HUES6 (cell line): Measurements from ENCODE around the gene VRTN.
A peak's percentile ranks its signal among the peaks of the same experiment; 100 is the strongest.

Experiments
- H3K27ac ChIP-seq: 2 replicates; pipeline ENCODE4 v1.7.0; 2013; ENCODE audit warnings: low read depth, mild to moderate bottlenecking, low read length, inconsistent platforms
- H3K27me3 ChIP-seq: 2 replicates; pipeline ENCODE4 v1.6.1; 2013; ENCODE audit warnings: low read length; ENCODE audit not compliant: control insufficient read depth, insufficient read depth
- H3K36me3 ChIP-seq: 2 replicates; pipeline ENCODE4 v1.6.1; 2013; ENCODE audit warnings: low read length; ENCODE audit not compliant: control insufficient read depth, insufficient read depth
- H3K4me1 ChIP-seq: 2 replicates; pipeline ENCODE4 v1.6.1; 2013; ENCODE audit warnings: low read length; ENCODE audit not compliant: control insufficient read depth, insufficient read depth
- H3K4me3 ChIP-seq: 2 replicates; pipeline ENCODE4 v1.5.1; 2013; ENCODE audit warnings: low read depth, low read length
- H3K9ac ChIP-seq: one replicate; pipeline ENCODE4 v1.6.1; 2013; ENCODE audit warnings: mild to moderate bottlenecking, low read length
- H3K9me3 ChIP-seq: 2 replicates; pipeline ENCODE4 v1.6.1; 2013; ENCODE audit warnings: low read depth, low read length; ENCODE audit not compliant: control insufficient read depth, insufficient read depth

The VRTN gene

DNA sequence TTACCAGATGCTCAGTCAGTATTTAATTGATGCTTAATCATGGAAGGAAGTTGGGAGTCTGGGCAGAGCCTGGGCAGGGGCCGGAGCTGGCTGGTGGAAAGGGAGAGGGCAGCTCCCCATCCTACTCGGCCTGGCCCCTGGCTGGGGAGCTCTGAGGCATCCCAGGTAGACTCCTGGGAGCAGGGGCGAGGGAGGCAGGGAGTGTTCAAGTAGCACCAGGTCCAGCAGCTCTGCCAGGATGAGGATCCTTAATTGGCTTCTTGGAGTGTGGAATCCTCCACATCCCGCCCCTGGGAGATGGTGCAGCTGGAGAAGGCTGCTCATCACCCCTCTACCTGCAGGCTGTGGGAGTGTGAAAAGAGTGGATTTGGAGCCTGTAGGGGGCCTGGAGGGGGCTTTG, 46.8 kb downstream of the VRTN start:
- no peak overlapping the region for H3K27ac ChIP-seq

DNA sequence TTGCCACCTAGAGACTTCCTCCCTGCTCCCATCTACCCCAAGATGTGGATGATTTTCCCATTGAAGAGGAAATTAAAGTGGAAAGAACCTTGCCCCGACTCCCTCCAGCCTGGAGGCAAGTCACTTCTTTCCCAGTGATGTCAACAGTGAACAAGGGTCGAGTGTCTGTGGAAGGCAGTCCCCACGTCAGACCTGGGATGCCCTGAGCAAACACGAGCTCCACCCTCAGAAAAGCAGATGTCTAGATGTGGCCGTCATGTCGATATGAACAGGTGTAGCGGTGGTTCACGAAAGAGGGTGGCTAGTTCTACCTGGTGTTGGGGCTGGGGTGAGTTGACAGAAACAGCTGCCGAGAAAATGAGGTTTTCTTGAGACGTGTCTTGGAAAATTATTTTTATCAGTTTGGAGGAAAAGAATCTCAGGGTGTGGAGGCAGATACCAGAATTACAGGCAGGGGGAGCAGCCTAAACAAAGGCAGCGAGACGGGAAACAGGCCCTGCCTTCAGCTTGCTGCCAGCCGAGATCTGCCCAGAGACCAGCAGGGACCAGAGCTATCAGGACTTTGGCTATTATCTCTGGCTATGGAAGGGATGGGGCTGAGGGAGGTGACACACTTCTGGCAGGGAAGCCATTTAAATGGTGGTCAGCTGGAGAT, 51.9 kb downstream of the VRTN start:
- Histone ChIP-seq H3K27me3 (no peaks in the 10 kb centered on the region), H3K27ac (no peak overlapping the region), H3K4me3 (no peak overlapping the region), H3K4me1 (peaks cover 36% of the 10 kb centered on the region), H3K9me3 (no peaks in the 10 kb centered on the region), H3K9ac (no peak overlapping the region), H3K36me3 (no peaks in the 10 kb centered on the region)

More for the DNA sequence above, 46.8 kb downstream of the VRTN start:
- H3K36me3 ChIP-seq = no peaks in the 10 kb centered on the region
- H3K9ac ChIP-seq = no peak overlapping the region
- H3K9me3 ChIP-seq = no peaks in the 10 kb centered on the region
- no peak overlapping the region for H3K4me3 ChIP-seq
- peaks cover 5% of the 10 kb centered on the region for H3K4me1 ChIP-seq
- no peaks in the 10 kb centered on the region for H3K27me3 ChIP-seq

DNA sequence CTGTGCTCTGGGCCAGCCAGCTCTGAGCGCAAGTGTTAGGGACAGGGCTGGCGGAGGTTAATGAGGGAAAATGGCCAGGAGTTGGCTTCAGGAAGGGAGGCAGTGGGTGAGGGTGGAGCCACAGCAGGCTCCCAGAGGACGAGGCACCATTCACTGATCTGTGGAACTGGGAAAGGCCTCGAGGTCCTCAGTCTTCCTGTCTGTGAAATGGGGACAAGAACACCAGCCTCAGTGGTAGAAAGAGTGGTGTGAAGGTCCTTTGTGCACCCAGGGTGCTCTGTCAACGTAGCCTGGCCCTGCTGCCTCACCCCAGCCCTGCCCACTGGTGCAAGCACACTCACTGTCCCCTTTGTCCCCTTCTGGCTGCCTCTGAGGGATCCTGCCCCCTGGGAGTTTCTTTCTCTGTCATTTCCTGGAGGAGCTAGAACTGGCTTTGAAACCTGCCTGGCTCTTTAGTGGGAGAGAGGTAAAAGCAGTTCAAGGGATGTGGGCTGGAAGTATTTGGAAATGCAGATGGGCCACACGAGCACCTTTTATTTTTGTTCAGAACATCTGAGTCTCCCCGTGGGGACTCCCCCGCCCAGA, 52.7 kb downstream of the VRTN start:
- H3K27ac ChIP-seq = no peak overlapping the region
- H3K9ac ChIP-seq = no peak overlapping the region
- no peaks in the 10 kb centered on the region for H3K36me3 ChIP-seq
- peak overlapping the region; percentile 39; the same call in 1 of the 2 replicates for H3K4me3 ChIP-seq
- no peaks in the 10 kb centered on the region for H3K27me3 ChIP-seq
- no peaks in the 10 kb centered on the region for H3K9me3 ChIP-seq
- peaks cover 36% of the 10 kb centered on the region for H3K4me1 ChIP-seq

DNA sequence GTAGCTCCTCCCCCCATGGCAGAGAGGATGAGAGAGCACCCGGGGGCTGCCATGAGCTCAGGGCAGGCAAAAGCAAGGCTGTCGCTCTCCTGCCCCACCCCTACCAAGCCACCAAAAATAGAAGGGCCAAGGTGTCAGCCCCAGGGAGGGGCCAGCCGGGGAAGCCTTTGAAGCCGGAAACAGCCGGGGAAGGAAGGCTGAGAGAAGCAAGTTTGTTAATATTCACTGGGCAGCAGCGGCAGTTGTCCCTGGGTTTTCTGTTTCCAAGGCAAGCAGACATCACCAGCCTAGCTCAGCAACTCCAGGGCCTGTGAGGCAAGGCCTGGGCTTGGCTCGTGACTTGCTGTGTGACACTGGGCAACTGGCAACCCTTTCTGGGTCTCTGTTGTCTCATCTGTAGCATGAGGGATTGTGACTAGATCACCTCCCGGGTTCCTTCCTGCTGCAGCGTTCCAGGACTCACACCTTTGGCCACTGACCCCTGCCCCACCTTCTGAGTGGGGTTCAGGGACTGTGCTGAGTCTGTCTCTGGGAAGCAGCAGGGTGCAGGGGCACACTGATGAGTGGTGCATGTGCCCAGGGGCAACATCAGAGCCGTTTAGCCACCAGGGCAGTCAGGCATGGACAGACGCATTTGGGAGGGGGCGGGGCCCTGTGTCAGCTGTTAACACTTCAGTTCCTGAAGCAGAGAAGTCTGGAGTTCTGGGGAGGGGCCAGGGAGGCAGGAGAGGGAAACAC, 53.4 kb downstream of the VRTN start:
- H3K9ac ChIP-seq = peak overlapping the region; percentile 24
- H3K9me3 ChIP-seq = no peaks in the 10 kb centered on the region

DNA sequence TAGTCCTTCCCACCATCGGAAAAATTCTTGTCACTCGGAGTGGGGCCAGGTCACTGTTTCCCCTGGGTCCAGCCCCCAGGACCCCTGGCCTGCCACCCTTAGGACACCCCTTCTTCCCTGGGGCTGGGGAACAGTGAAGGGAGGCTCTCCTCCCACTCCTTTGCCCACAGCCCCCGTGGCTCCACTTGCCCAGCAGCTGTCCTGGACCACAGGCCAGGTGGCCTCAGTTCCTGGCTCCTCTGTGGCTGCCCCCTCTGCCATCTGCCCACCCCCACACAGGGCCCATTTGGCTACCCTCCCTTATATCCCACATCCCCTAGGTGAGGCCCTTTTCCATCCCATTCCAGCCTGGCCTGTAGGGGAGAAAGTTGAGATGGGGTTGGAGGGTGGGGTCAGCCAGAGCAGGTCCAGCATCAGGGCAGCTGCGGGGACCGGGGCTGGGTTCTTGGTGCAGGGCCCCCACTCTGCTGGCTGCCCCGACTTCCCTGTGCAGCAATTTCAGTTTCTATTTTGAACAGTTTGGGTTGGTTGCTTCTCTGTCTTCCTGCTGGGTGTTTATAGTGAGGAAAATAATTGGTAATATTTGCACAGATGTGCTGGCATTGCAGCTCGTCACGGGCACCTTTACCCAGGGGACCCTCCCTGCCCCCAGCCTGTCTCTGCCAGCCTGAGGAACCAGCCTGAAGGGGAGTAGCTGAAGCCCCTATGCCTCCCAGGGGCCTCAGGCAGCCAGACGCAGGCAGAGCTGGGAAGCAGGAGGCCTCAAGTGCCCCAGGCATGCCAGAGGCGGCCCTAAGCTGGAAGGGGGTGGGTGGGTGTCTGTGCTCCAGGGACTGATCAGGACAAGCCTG, 54.4 kb downstream of the VRTN start:
- Histone ChIP-seq H3K9me3 (no peaks in the 10 kb centered on the region), H3K4me1 (peaks cover 36% of the 10 kb centered on the region), H3K27me3 (no peaks in the 10 kb centered on the region), H3K27ac (no peak overlapping the region), H3K4me3 (peak overlapping the region; percentile 39; the same call in 1 of the 2 replicates), H3K36me3 (no peaks in the 10 kb centered on the region), H3K9ac (no peak overlapping the region)

More for the DNA sequence above, 53.4 kb downstream of the VRTN start:
- peaks cover 36% of the 10 kb centered on the region for H3K4me1 ChIP-seq
- no peak overlapping the region; the same call in 1 of the 2 replicates for H3K27ac ChIP-seq
- H3K27me3 ChIP-seq = no peaks in the 10 kb centered on the region
- peak overlapping the region; percentile 39 for H3K4me3 ChIP-seq
- no peaks in the 10 kb centered on the region for H3K36me3 ChIP-seq

DNA sequence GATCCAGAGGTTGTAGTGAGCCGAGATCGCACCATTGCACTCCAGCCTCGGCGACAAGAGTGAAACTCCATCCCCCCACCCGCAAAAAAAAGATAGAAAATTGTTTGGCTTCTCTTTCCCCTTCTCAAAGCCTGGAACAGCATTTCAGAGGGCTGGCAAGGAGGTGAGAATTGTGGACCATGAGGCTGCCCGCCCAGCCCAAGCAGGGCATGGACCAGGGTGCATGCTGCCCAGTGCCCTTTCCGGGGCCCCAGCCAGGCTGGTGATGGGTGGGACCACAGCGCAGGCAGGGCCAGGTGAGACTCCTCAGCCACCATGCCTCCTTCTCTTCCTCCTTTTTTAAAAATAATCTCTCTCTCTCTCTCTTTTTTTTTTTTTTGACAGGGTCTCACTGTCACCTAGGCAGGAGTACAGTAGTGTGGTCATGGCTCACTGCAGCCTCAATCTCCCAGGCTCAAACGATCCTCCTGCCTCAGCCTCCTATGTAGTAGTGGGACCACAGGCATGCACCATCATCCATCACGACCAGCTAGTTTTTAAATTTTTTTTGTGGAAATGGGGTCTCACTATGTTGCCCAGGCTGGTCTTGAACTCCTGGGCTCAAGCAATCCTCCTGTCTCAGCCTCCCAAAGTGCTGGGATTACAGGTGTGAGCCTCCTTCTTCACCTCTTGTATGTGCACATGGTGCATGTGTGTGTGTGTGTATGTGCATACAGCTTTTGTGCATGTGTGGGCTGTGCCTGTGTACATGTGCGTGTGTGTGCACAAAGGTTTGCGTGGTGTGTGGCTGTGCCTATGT, 55.5 kb downstream of the VRTN start:
- Histone ChIP-seq H3K27ac (no peak overlapping the region), H3K27me3 (no peaks in the 10 kb centered on the region), H3K36me3 (no peaks in the 10 kb centered on the region), H3K4me1 (peaks cover 36% of the 10 kb centered on the region), H3K9ac (no peak overlapping the region), H3K4me3 (no peak overlapping the region), H3K9me3 (no peaks in the 10 kb centered on the region)

DNA sequence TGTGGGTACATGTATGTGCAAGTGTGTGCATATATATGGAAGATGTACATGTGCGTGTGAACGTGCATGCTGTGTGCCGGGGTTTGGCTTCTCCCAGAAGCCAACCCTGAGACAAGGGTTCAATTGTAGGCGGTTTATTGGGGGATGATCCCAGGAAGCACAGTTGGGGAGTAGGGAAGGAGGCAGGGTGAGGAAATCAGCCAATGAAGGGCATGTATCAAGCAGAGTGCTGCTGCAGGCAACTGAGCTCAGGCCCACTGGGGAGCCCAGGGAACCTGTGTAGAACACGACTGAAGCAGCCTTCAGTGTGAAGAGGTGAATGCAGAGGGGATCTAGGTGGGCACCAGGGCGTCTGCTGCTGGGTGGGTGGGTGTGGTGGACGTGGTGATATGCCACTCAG, 56.2 kb downstream of the VRTN start:
- no peaks in the 10 kb centered on the region for H3K27me3 ChIP-seq
- no peak overlapping the region for H3K9ac ChIP-seq
- H3K4me1 ChIP-seq = peaks cover 36% of the 10 kb centered on the region
- H3K9me3 ChIP-seq = no peaks in the 10 kb centered on the region
- no peak overlapping the region for H3K27ac ChIP-seq
- no peaks in the 10 kb centered on the region for H3K36me3 ChIP-seq
- no peak overlapping the region for H3K4me3 ChIP-seq

DNA sequence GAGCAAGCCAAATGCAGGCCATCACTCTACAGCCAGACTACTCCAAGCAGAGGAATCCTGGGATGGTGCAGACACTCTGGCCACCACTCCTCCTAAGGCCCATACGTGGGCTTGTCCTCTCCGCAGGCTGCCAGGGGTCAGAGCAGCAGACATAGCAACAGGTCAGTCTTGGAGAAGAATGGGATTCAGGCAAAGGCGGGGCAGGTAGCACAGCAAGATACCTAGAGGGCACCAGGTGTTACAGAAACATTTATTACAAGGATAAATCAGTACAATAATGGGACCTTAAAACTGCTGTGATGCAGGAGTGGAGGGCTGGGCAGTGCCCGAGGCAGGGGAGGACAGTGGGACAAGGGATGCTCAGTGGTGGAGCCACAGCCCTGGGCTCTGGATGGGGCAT, 57.4 kb downstream of the VRTN start:
- H3K4me1 ChIP-seq = peaks cover 25% of the 10 kb centered on the region
- H3K36me3 ChIP-seq = no peaks in the 10 kb centered on the region
- no peak overlapping the region for H3K27ac ChIP-seq

DNA sequence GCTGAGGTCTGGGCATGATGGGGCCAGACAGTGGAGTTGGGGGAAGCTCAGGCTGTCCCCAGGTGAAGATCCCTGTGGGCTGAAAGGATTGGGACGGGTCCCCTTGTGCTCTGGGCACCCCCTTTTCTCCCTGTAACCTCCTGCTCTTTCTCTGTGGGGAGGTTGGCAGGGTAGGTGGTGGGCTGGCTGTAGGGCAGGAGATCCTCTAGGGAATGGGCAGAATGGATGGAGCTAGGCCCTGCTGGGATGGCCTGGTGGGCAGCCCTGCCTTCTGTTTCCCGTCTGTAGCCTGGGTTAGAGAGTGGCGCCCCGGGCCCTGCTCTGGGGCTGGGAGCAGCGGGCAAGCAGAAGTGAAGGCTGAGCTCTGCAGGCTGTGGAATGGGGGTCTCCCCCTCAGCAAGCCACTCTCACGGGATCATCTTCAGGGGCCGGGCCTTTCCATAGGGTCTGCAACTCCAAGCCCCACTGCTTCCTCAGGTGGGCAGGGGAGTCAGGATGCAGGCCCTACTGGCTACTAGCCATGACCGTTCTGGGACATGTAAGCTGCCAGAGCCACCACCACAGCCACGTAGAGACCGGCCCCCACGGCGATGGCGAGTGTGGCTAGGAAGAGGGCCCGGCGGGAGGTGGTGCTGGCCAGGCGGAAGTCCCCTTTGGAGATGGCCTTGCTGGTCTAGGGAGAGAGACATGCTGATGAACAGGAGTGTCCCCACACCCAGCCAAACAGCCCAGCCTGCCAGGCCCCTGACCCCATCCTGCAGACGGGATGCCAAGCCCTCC, 58.9 kb downstream of the VRTN start:
- Histone ChIP-seq H3K4me3 (no peak overlapping the region), H3K36me3 (no peaks in the 10 kb centered on the region), H3K4me1 (peaks cover 10% of the 10 kb centered on the region), H3K27ac (no peak overlapping the region), H3K9ac (no peak overlapping the region), H3K27me3 (no peaks in the 10 kb centered on the region), H3K9me3 (no peaks in the 10 kb centered on the region)

More for the DNA sequence above, 57.4 kb downstream of the VRTN start:
- Histone ChIP-seq H3K4me3 (no peak overlapping the region), H3K9ac (no peak overlapping the region), H3K9me3 (no peaks in the 10 kb centered on the region), H3K27me3 (no peaks in the 10 kb centered on the region)

DNA sequence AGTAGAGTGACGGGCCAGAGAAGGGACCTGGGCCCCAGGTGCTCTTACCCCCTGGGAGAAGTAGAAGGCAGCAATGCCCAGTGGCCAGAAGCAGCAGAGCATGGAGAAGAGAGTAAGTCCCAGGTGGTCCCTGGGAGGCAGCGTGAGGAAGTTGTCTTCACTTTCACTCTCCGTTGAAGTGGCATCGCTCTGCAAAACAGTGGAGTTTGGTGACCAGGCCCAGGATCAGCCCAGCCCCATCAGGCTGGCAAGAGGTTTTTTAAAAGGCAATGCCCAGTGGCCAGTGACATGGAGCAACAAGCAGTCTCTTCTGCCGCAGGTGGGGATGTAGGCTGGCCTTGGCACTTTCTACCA, 59.5 kb downstream of the VRTN start:
- Histone ChIP-seq H3K27me3 (no peaks in the 10 kb centered on the region), H3K4me3 (no peak overlapping the region), H3K9me3 (no peaks in the 10 kb centered on the region), H3K27ac (no peak overlapping the region), H3K36me3 (no peaks in the 10 kb centered on the region), H3K9ac (no peak overlapping the region), H3K4me1 (peaks cover 4% of the 10 kb centered on the region)
